ENCODE data around the gene GIPR.

DNA sequence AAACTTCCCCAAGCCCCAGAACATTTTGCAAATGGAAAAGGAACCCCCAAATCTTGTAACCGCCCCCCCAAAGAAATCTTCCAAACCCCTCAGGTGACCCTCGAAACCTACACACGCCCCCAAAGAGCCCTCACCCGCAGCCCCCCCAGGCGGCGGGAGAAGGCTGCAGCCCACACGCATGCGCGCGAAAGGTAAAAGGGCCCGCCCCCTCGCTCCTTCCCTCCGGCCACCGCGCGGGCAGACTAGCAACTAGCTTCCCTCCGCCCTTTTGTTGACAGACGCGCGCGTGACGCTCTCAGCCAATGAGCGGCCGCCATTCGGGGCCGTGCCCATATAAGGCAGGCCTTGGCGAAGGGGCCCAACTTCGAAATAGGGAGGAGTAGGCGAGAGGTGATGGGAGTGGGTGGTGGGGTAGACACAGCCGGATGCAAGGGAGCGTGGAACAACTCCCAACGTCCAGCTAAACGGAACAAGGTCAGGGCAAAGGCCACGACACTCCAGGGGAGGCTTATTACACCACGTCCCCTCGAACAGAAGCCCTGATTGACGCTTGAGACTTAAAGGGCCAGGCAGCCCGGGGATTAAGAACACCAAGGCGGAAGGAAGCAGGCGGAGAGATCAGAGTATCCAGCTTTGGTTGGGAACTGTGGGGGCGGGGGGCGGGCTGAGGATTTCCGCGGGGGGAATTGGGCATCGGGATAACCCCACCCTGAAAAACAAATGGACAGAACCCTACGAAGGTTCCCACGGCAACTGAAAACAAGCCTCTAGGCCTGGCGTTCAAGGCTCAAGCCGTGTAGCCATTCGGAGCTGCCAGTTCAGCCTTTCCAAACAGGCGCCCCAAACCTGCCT is 49.3 kb downstream of the GIPR start:
- TF ChIP-seq ZNF274 (IDR thresholded peaks at IDR 0.05; ENCODE audit: low read depth, low read length) (no peak), YY1 (IDR thresholded peaks at IDR 0.05; ENCODE audit: insufficient read depth, insufficient read length) (no peak), SUZ12 (IDR thresholded peaks at IDR 0.05; ENCODE audit: extremely low read depth, insufficient read depth, insufficient read length) (peak; percentile 82)
